NB4 (cell line): ENCODE results near the gene KDM4C.

Experiments used
- DNase-seq: peaks from one replicate; pipeline ENCODE4 v3.0.0; 2010; ENCODE audit warnings: low read depth
- H3K4me3 ChIP-seq: one replicate; pipeline ENCODE4 v1.5.1; 2011; ENCODE audit warnings: mild to moderate bottlenecking, low read depth, low read length, moderate library complexity
- MAX ChIP-seq: IDR thresholded peaks from 2 replicates; pipeline ENCODE4 v1.6.1; 2011; ENCODE audit warnings: low read depth, low read length
- MYC ChIP-seq: IDR thresholded peaks from 2 replicates; pipeline ENCODE4 v1.6.1; 2011; ENCODE audit warnings: low read depth, low read length
- POLR2A ChIP-seq: IDR thresholded peaks from 2 replicates; pipeline ENCODE4 v1.6.1; 2011; ENCODE audit warnings: mild to moderate bottlenecking; ENCODE audit not compliant: insufficient read length; ENCODE audit errors: extremely low read depth
- TF ChIP-seq, protein P1 (sequence below): IDR thresholded peaks from one replicate; pipeline ENCODE4 v1.5.1; 2012; ENCODE audit warnings: low read depth, low read length

Gene KDM4C

GRCh38 chr9:6780690-6781089 lies 22.9 kb downstream of the KDM4C start:
- DNase-seq: no peak
- no peak overlapping the region for H3K4me3 ChIP-seq
- TF ChIP-seq POLR2A: no peak
- no peak for TF ChIP-seq MYC
- TF ChIP-seq MAX: no peak
- TF ChIP-seq, protein P1, sequence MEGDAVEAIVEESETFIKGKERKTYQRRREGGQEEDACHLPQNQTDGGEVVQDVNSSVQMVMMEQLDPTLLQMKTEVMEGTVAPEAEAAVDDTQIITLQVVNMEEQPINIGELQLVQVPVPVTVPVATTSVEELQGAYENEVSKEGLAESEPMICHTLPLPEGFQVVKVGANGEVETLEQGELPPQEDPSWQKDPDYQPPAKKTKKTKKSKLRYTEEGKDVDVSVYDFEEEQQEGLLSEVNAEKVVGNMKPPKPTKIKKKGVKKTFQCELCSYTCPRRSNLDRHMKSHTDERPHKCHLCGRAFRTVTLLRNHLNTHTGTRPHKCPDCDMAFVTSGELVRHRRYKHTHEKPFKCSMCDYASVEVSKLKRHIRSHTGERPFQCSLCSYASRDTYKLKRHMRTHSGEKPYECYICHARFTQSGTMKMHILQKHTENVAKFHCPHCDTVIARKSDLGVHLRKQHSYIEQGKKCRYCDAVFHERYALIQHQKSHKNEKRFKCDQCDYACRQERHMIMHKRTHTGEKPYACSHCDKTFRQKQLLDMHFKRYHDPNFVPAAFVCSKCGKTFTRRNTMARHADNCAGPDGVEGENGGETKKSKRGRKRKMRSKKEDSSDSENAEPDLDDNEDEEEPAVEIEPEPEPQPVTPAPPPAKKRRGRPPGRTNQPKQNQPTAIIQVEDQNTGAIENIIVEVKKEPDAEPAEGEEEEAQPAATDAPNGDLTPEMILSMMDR: no peak

GRCh38 chr9:6781476-6781875 lies 23.7 kb downstream of the KDM4C start:
- DNase-seq: no peak
- H3K4me3 ChIP-seq: no peak overlapping the region
- TF ChIP-seq, protein P1: no peak
- TF ChIP-seq MAX (no peak), MYC (no peak), POLR2A (no peak)

DNA sequence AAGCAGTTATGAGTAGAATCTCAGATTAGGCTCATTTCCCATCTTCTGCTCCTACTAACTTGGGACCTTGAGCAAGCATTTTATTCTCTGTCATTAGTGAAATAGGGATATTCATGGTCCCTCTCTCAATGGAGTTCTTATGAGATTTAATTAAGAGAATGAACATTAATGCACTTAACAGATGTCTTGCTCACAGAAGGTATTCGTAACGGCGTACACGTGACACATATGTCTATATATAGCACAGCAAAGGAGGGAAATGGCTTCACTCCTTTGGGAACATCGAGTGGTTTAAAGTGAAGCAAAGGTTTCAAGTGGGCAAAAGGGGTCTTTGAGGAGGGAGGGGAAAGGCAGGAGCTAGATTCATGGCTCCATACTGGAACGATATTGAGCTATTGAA lies 24.6 kb downstream of the KDM4C start:
- TF ChIP-seq, protein P1: no peak
- TF ChIP-seq POLR2A (no peak), MYC (no peak), MAX (no peak)
- DNase-seq: no peak
- H3K4me3 ChIP-seq: no peak overlapping the region

DNA sequence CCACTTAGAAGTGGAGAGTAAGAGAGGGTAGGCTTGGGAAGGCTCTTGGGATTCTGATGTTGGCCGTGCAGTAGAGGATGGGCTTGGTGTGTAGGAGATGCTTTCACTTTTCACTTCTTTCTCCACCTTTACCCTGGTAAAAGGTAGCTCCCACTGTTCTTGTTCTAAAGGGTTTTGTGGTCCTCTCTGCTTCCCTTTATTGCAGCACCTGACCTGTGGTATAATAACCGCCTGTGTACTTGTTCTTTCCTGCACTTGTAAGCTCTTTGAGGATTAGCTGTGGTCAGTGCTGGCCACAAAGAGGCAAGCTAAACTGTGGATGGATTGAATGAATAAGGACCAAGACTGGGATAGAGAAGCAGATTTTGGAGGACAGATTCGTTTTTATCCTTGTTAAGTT lies 25.2 kb downstream of the KDM4C start:
- TF ChIP-seq MAX (no peak), POLR2A (no peak), MYC (no peak)
- TF ChIP-seq, protein P1: no peak
- H3K4me3 ChIP-seq: no peak overlapping the region
- DNase-seq: no peak

DNA sequence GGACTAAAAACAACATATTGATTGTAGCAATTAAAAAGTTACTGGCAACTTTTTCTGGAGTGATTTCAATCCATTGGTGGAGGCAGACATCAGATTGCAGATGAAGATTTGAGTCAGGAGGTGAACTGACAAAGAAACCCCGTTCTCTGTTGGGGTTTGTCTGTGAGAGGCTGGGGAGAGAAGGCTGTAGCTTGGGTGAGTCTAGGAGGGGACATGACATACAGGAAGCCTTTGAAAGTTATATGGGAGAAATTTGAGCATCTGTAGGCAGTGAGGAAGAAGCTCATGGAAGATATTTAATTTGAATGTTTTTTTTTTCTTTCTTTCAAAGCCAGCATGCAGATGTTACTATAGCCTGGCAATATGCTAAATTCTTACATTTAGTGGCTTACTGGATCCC lies 26.0 kb downstream of the KDM4C start:
- H3K4me3 ChIP-seq: no peak overlapping the region
- no peak for DNase-seq
- TF ChIP-seq MAX (no peak), POLR2A (no peak), MYC (no peak)
- TF ChIP-seq, protein P1: no peak

GRCh38 chr9:6785682-6786081 lies 27.9 kb downstream of the KDM4C start:
- H3K4me3 ChIP-seq: no peak overlapping the region
- no peak for DNase-seq
- TF ChIP-seq, protein P1: no peak
- no peak for TF ChIP-seq POLR2A
- TF ChIP-seq MAX: no peak
- no peak for TF ChIP-seq MYC
